Panc1 (cell line): ENCODE results near the gene THSD7B. TPM values are rescaled to one million over a fixed set of nuclear protein-coding genes. Genes with fewer than 3 reads are reported as not detected.

ENCODE experiments used
- ATAC-seq: fragments of 200-7000 bp; cut with Tn5 transposase; 2 replicates; pipeline ENCODE4 v1.9.1; 2020; ENCODE audit warnings: mild to moderate bottlenecking, moderate library complexity
- BruUV-seq: library from RNA; stranded (reverse); fragments of 400-500 nt; replicated peaks from 2 replicates; lab custom pipeline; 2021; lab: Mats Ljungman, UMichigan
- CTCF ChIA-PET: fragments of 300-600 bp; sonication (Branson Sonifier 250); formaldehyde crosslinking; loops from one replicate; lab custom pipeline; 2022; ENCODE audit warnings: antibody characterized with exemption; lab: Charles Lee
- POLR2A ChIA-PET: fragments of 300-600 bp; sonication (Branson Sonifier 250); formaldehyde crosslinking; loops from one replicate; lab custom pipeline; 2022; ENCODE audit warnings: antibody characterized with exemption; lab: Charles Lee
- DNase-seq: peaks from one replicate; pipeline ENCODE4 v3.0.0-alpha.2; 2010; ENCODE audit warnings: low read depth, low spot score
- H3K27ac ChIP-seq: 2 replicates; pipeline ENCODE4 v1.5.1; 2011; ENCODE audit warnings: mild to moderate bottlenecking, low read length, inconsistent platforms
- H3K27me3 ChIP-seq: fragments of 200-500 bp; sonication (Bioruptor generic); 2 replicates; pipeline ENCODE4 v1.6.0; 2014; ENCODE audit warnings: low read length, inconsistent platforms; ENCODE audit not compliant: control insufficient read depth, insufficient read depth
- H3K36me3 ChIP-seq: fragments of 200-500 bp; sonication (Bioruptor generic); 2 replicates; pipeline ENCODE4 v1.5.1; 2014; ENCODE audit warnings: inconsistent platforms, mild to moderate bottlenecking, low read length, moderate library complexity; ENCODE audit not compliant: control insufficient read depth, insufficient read depth
- H3K4me1 ChIP-seq: 2 replicates; pipeline ENCODE4 v1.5.1; 2011; ENCODE audit warnings: inconsistent platforms, mild to moderate bottlenecking, low read length, moderate library complexity; ENCODE audit not compliant: control insufficient read depth, insufficient read depth
- H3K4me3 ChIP-seq, 2 experiments: 2 replicates each; pipeline ENCODE4 v1.5.1; 2011 to 2012; ENCODE audit warnings: low read depth in 2 of 2, low read length in 2 of 2, mild to moderate bottlenecking in 2 of 2, inconsistent platforms in 1 of 2, moderate library complexity in 1 of 2
- H3K9me3 ChIP-seq: fragments of 200-500 bp; sonication (Bioruptor generic); 2 replicates; pipeline ENCODE4 v1.5.1; 2014; ENCODE audit warnings: low read depth, mild to moderate bottlenecking, inconsistent platforms, low read length, moderate library complexity; ENCODE audit not compliant: control insufficient read depth, insufficient read depth
- POLR2AphosphoS5 ChIP-seq: IDR thresholded peaks from 2 replicates; pipeline ENCODE4 v1.6.1; 2012; ENCODE audit warnings: mild to moderate bottlenecking, low read depth, low read length, moderate library complexity
- SIN3A ChIP-seq: IDR thresholded peaks from 2 replicates; pipeline ENCODE4 v1.6.1; 2012; ENCODE audit warnings: low read depth, mild to moderate bottlenecking, low read length, moderate library complexity, borderline replicate concordance; ENCODE audit not compliant: insufficient read depth
- TCF7L2 ChIP-seq: IDR thresholded peaks from 2 replicates; pipeline ENCODE4 v1.6.1; 2011; ENCODE audit warnings: mild to moderate bottlenecking, low read depth, low read length, inconsistent platforms
- in situ Hi-C: cut with HindIII; loops from 2 replicates; pipeline ENCODE4 v1.10.0; 2016; ENCODE audit warnings: low sequenced_read_pairs, low pct_unique_long_range_greater_than_20kb
- intact Hi-C: fragments of 100-400 bp; cut with micrococcal nuclease; formaldehyde crosslinking; loops from one replicate; pipeline ENCODE4 v1.10.0; 2022; ENCODE audit not compliant: unreplicated experiment
- total RNA-seq: library from RNA; stranded (reverse); gene quantifications from one replicate; pipeline ENCODE4 v1.2.1, GENCODE V29; 2021; ENCODE audit not compliant: unreplicated experiment
- TF ChIP-seq, protein P1 (sequence below), 2 experiments: IDR thresholded peaks; 2 replicates each; pipeline ENCODE4 v1.6.1; 2011 to 2012; ENCODE audit warnings: low read depth in 2 of 2, control low read depth in 1 of 2, low read length in 1 of 2, mild to moderate bottlenecking in 1 of 2, moderate library complexity in 1 of 2; ENCODE audit not compliant: insufficient read depth in 1 of 2
- TF ChIP-seq, protein P2 (sequence below): fragments of 450-650 bp; IDR thresholded peaks from 2 replicates; pipeline ENCODE4 v1.5.1; 2017; ENCODE audit warnings: mild to moderate bottlenecking

The THSD7B gene
- total RNA-seq, 1 experiment from 2014 or later = not detected

DNA sequence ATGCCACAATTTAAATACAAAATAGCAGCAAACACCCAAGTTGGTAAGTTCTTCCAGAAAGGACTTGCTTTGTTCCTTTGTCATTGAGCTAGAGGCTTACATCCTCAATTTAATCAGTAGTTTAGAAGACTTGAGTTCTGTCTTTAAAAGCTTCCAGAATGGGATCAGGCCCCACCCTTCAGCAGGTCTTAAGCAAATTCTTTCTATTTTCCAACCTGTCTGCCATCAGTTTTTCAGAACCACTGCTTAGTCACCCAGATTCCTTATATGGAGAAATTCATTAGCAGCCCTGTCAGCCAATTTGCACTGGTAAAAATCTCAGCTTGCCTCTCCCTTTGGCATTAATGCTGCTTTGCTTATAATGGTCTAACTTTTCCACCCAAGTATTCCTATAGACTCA lies 935.3 kb downstream of the THSD7B start:
- POLR2A ChIA-PET = no interaction called here
- BruUV-seq = no TSS peak
- intact Hi-C loops = no loop called here
- in situ Hi-C loops = no loop called here
- no peaks in the 10 kb centered on the region for H3K36me3 ChIP-seq
- no peaks in the 10 kb centered on the region for H3K27me3 ChIP-seq
- H3K9me3 ChIP-seq = no peaks in the 10 kb centered on the region
- TF ChIP-seq TCF7L2 (no peak), SIN3A (no peak), POLR2AphosphoS5 (no peak)
- TF ChIP-seq, protein P1, sequence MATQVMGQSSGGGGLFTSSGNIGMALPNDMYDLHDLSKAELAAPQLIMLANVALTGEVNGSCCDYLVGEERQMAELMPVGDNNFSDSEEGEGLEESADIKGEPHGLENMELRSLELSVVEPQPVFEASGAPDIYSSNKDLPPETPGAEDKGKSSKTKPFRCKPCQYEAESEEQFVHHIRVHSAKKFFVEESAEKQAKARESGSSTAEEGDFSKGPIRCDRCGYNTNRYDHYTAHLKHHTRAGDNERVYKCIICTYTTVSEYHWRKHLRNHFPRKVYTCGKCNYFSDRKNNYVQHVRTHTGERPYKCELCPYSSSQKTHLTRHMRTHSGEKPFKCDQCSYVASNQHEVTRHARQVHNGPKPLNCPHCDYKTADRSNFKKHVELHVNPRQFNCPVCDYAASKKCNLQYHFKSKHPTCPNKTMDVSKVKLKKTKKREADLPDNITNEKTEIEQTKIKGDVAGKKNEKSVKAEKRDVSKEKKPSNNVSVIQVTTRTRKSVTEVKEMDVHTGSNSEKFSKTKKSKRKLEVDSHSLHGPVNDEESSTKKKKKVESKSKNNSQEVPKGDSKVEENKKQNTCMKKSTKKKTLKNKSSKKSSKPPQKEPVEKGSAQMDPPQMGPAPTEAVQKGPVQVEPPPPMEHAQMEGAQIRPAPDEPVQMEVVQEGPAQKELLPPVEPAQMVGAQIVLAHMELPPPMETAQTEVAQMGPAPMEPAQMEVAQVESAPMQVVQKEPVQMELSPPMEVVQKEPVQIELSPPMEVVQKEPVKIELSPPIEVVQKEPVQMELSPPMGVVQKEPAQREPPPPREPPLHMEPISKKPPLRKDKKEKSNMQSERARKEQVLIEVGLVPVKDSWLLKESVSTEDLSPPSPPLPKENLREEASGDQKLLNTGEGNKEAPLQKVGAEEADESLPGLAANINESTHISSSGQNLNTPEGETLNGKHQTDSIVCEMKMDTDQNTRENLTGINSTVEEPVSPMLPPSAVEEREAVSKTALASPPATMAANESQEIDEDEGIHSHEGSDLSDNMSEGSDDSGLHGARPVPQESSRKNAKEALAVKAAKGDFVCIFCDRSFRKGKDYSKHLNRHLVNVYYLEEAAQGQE (IDR thresholded peaks at IDR 0.05; ENCODE audit: insufficient read depth in 1 of 2, low read depth in 2 of 2, low read length in 1 of 2) = no peak
- TF ChIP-seq, protein P2, sequence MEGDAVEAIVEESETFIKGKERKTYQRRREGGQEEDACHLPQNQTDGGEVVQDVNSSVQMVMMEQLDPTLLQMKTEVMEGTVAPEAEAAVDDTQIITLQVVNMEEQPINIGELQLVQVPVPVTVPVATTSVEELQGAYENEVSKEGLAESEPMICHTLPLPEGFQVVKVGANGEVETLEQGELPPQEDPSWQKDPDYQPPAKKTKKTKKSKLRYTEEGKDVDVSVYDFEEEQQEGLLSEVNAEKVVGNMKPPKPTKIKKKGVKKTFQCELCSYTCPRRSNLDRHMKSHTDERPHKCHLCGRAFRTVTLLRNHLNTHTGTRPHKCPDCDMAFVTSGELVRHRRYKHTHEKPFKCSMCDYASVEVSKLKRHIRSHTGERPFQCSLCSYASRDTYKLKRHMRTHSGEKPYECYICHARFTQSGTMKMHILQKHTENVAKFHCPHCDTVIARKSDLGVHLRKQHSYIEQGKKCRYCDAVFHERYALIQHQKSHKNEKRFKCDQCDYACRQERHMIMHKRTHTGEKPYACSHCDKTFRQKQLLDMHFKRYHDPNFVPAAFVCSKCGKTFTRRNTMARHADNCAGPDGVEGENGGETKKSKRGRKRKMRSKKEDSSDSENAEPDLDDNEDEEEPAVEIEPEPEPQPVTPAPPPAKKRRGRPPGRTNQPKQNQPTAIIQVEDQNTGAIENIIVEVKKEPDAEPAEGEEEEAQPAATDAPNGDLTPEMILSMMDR = no peak
- H3K27ac ChIP-seq = no peak overlapping the region
- DNase-seq (no peak), ATAC-seq (no peak)
- CTCF ChIA-PET = no interaction called here
- no peak overlapping the region for H3K4me3 ChIP-seq
- no peaks in the 10 kb centered on the region for H3K4me1 ChIP-seq

DNA sequence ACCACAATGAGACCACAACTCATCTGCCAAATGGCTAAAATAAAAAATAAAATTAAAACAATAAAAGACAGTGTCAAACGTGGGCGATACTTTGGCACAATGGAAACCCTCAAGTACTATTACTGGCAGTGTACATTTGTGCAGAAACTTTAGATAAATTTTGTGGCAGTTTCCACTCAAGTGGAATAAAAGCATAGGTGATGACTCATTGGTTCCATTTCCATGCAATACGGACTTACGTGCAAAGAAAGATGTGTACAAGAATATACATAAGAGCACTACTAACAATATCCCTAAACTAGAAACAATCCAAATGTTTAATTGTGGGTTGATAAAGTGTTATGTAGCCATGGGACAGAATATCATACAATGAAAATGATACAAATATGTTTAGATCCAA lies 940.0 kb downstream of the THSD7B start:
- Histone ChIP-seq H3K4me1 (no peaks in the 10 kb centered on the region), H3K9me3 (no peaks in the 10 kb centered on the region), H3K4me3 (no peak overlapping the region), H3K27me3 (no peaks in the 10 kb centered on the region), H3K27ac (no peak overlapping the region), H3K36me3 (no peaks in the 10 kb centered on the region)
- in situ Hi-C loops (no loop called here), intact Hi-C loops (no loop called here)
- ATAC-seq (no peak), DNase-seq (no peak)
- CTCF ChIA-PET = no interaction called here
- BruUV-seq = no TSS peak
- TF ChIP-seq, protein P1 (IDR thresholded peaks at IDR 0.05; ENCODE audit: insufficient read depth in 1 of 2, low read depth in 2 of 2, low read length in 1 of 2) = no peak
- TF ChIP-seq POLR2AphosphoS5 (no peak), TCF7L2 (no peak), SIN3A (no peak)
- TF ChIP-seq, protein P2 = no peak
- POLR2A ChIA-PET = no interaction called here
